HG02870 (cell line): Measurements from ENCODE around the gene DDI2.

Experiments
- ATAC-seq: cut with Tn5 transposase; IDR thresholded peaks from one replicate; pipeline ENCODE4 v1.9.1; 2021; ENCODE audit warnings: mild to moderate bottlenecking, moderate library complexity; ENCODE audit not compliant: unreplicated experiment

Gene DDI2

DNA sequence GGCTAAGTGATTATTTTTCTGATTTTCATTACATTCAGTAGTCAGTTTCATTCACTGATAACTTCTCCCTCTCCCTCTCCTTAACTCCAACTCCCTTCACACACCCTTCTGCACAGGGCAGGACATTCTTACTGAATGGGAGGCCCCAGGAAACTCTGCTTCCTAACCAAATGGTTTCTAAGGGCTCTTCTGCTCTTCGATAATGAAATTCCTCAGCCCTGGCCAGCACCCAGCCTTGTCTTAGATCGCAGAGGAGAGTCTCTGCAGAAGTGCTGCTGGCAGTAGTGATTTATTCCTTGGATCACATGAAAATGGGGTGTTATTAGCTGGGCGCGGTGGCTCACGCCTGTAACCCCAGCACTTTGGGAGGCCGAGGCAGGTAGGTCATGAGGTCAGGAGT, 83.2 kb downstream of the DDI2 start:
- no peak for ATAC-seq

DNA sequence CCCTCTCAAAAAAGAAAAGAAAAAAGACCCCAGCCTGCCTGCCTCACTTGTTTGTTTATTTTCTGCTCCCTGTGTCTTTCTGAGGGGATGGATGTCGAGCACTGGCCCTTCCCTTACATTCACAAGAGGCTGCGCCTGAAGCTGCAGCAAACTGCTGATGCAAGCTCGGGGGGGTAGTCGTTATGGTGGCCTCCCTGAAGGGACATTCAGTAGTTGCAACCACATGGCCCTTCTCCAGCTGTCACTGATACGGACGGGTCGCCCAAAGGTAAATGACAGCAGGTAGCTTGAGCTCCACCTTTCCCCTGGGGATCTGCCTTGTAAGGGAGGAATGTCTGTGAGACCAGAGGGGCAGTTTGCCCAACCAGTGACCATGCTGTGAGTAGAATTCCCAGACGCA, 84.5 kb downstream of the DDI2 start:
- no peak for ATAC-seq

DNA sequence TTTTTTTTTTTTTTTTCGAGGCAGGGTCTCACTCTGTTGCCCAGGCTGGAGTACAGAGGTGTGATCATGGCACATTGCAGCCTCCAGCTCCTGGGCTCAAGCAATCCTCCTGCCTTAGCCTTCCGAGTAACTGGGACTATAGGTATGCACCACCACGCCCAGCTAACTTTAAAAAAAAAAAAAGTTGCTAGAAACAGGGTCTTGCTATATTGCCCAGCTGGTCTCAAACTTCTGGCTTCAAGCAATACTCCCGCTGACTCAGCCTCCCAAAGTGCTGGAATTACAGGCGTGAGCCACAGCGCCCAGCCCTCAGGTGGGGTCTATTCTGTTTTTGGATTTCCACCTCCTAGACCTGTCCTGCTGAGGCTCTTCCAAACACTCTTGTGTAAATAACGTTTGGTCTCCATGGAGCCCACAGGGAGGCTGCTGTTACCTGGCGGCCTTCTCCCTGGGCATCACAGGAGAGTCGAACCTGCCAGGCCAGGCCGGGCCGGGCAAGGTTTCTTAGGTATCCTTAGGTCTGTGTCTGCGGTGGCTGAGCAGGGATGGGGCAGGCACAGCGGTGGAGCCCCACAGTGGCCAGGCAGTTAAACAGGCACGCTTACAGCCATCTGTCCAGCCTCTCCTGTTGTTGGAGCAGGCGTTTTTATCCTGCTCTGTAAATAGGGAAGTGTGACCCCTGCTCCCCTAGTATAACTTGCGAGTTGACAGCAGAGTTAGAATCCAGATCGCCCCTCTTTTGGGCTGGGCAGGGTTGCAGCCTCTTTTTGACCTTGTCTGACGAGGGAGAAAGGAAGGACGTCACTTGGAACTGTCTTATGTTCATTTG, 85.7 kb downstream of the DDI2 start:
- no peak for ATAC-seq

DNA sequence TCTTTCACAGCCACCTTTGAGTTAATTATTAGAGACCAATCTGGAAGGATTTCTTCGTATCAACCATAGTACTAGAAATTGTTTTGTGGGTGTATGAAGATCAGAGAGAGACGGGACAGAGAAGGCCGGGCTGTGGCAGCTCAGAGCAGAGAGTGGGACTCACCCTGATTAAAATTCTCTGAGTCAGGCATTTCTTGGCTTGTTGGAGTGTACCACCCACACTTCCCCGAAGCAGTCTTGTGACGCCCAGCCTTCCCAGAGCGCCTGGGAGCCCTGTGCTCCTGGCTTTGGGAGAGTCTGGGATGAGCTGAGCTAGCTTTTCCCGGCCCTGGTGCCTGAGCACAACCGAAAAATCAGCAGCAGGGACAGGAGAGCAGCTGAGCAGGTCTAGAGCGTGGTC, 86.3 kb downstream of the DDI2 start:
- ATAC-seq = no peak

DNA sequence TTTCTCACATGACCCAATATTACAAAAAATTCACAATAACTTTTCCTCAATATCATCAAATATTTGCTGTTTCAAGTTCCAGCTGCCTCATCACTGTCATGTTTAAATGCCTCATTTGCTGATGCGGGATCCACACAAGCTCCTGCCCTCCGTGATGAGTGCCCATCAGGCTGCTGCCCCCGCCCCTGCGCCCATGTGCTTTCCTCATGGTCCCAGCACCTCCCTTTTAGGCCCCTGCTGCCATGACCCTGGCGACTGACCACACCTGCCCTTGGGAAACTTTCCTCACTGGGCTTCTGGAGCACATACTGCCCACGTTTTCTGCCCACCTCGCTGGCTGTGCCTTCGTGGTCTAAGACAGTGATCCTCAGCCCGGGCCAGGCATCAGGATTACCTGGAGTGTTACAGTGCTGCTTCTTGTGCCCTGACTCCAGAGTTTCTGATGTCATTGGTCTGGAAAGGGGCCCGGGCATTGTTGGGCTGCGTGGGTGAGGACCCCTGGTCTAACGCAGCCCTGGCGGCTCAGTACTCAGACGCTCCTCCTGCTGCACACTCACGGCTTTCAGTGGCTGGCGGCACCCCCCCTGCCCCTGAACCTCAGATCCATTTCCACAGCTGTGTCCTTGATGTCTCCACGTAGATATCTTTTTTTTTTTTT, 87.4 kb downstream of the DDI2 start:
- ATAC-seq = no peak

DNA sequence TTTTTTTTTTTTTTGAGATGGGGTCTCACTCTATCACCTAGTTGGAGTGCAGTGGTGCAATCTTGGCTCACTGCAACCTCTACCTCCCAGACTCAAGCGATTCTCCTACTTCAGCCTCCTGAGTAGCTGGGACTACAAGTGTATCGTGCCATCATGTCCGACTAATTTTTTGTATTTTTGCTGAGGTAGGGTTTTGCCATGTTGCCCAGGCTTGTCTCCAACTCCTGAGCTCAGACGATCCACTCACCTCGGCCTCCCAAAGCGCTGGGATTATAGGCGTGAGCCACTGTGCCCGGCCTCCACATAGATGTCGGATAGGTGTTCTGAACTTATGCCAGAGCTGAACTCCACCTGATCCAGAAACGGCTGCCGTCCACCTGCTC, 87.9 kb downstream of the DDI2 start:
- ATAC-seq = no peak

DNA sequence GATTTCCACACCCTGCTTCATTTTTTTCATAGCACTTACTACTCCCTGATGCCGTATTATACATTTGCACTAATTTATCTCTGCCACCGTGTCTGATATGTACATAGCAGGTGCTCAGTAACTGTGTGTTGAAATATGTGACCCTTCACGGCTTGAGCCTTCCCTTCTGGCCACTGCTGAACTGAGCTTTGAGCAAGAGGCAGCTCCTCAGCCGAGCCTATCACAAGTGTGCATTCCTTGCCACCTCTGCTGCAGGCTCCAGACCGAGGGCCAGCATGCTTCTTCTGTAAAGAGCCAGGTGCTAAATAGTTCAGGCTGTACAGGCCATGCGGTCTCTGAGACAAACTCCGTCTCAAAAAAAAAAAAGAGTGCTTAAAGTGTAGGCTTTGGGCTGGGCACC, 89.5 kb downstream of the DDI2 start:
- ATAC-seq = no peak

DNA sequence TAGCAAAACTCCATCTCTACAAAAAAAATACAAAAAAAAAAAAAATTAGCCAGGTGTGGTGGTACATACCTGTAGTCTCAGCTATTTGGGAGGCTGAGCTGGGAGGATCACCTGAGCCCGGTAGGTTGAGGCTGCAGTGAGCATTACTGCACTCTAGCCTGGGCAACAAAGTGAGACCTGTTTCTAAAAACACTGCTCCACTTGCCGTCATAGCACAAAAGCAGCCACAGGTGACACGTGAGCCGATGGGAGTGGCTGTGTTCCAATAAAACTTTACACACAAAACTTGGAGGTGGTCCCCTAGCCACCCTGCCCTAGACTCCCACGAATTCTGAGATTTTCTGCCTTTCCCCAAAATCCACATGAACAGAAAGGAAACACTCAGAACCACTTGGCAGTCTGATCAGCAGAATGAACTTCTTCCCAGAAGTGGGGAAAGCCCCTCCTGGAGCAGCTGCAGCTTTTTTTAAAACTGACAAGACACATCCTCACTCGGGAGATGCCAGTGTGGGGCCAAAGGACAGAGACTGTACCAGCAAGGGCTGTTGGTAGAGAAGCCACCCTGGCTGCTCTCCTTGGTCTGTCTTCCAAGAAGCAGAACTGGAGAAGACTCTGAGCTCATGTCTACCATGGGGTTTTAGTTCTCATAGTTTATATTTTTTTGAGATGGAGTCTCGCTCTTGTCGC, 90.1 kb downstream of the DDI2 start:
- no peak for ATAC-seq

DNA sequence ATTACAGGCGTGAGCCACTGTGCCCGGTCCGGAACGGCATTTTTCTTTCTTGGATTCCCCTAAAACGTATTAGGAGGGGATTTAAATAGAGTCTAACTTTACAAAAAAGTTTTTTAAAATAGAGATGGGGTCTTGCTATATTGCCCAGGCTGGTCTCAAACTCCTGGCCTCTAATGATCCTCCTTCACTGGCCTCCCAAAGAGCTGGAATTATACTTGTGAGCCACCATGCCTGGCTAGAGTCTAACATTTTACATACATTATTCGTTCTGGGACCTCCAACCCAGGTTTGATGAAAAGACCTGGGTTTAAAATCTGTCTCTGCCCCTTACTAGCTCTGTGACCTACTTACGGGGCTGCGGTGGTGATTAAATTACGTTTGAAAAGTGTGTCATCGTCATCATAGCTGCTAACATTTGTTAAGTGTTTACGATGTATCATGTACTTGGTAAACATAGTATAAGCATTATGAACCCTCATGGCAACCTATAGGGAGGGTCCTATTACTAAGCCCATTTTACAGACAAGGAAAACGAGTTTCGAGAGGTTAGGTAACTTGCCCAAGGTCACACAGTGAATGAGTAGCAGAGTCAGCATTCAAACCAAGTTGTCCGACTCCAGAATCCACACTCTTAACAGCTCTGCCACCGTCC, 91.4 kb downstream of the DDI2 start:
- ATAC-seq = no peak

DNA sequence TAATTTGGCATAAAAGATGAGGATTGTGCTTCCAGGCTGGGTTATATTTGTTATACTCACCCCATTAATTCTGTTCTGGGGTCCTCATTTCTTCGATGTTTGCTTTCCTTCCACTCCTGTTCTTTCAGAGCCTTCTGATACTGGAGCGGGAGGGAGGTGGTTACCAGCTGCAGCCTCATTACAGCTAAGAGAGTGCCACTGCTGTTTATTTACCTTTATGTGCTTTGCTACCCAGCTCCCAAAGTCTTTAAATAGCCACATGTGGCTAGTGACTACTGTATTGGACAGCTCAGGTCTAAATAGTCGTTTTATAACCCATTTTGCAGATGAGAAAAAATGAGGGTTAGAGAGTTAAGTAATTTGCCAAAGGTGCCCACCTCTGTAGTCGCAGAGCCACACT, 92.0 kb downstream of the DDI2 start:
- ATAC-seq = no peak

DNA sequence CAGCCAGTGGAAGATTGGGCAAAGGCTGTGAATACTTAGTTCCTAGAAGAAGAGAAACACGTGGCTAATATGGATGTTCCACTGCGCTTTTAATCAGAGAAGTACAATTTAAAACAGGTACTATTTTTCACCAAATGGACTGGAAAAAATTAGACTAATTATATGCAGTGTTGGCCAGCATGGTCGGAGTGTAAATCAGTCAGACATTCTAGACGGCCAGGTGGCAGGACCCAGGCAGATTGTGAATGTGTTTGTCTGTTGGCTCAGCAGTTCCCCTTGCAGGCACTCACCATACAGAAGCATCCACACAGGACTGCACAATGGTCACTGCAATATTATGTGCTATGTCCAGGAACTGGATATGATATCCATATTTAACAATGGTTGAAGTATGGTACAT, 94.9 kb downstream of the DDI2 start:
- no peak for ATAC-seq

DNA sequence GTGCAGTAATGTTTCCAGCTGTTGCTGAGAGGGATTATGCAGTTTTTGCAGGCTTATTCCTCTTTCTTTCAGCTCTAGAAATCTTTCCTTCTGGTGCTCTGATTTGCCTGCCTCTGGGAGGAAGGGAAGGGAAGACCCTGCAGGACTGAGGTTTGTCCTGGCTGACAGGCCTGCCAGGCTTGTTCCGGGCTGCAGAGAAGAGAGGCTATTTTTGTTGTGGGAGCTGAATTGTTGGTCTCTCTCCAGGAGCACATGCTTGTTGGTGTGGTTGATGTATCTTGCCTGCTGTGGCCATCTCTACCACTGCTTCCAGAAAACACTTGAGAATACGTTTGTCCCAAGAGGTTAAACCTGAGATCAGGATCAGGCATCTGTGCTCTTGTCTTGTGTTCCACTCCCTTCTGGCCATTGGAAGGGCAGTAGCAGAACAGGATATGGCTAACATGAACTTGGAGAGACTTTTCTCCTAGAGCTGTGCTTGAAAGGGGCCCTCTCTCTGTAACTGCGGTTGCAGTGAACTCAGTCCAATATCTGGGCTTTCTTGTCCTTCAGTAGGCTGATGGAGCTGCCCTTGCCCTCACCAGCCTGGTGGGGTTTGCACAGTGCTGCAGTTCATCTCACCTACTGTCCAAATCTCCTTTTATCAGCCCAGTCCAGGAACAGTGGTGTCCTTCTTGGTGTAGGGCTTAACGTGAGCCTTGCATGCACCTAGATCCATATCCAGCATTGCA, 97.3 kb downstream of the DDI2 start:
- ATAC-seq = no peak

DNA sequence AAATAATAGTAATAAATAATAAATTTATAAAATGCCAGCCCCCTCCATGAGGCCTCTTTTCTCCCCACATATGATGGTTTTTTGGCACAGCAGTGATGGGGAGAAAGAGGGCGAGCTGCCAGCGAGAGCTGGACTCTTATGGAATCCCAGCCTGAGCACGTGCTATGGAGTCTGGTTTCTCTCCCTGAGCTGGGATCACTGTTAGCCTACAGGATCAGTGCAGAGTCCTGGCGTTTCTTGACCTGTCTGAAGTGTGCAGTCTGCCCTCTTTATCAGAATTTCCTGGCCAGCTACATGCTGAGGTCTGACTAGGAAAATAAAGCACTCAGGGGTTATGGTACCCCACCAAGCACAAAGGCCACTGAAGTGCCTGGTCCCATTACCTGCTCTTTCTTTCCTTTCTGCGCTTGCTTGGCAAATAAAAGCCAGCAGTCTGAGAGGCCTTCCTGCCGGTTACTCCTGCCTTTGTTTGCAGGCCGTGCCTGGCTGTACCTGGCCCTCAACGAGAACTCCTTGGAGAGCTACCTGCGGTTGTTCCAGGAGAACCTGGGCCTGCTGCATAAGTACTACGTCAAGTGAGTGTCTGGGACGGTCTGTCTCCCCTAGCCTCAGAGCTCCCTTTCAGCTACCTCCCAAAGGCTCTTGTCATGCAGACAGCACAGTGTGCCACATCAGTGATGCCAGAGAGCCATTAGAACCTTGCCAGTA, 100.3 kb downstream of the DDI2 start:
- ATAC-seq = no peak

DNA sequence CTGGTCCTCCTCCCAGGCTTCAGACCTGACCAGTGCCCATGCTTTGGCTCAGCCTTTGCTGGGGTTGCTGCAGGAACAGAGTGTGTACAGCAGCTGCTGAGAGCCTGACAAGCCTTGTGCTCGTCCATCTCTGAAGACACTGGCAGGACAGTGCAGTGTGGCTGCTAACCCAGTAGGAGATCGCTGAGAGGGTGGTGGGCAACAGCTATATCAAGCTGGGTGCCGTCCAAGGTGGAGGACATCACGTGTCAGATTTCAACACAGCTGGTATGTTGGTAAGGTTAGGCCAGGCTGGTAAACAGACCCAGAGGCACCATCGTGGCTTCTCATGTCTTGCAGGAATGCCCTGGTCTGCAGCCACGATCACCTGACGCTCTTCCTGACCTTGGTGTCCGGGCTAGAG, 100.9 kb downstream of the DDI2 start:
- no peak for ATAC-seq
